Measurements from ENCODE around the gene KRT33B.
A peak's percentile ranks its signal among the peaks of the same experiment; 100 is the strongest.

The KRT33B gene

DNA sequence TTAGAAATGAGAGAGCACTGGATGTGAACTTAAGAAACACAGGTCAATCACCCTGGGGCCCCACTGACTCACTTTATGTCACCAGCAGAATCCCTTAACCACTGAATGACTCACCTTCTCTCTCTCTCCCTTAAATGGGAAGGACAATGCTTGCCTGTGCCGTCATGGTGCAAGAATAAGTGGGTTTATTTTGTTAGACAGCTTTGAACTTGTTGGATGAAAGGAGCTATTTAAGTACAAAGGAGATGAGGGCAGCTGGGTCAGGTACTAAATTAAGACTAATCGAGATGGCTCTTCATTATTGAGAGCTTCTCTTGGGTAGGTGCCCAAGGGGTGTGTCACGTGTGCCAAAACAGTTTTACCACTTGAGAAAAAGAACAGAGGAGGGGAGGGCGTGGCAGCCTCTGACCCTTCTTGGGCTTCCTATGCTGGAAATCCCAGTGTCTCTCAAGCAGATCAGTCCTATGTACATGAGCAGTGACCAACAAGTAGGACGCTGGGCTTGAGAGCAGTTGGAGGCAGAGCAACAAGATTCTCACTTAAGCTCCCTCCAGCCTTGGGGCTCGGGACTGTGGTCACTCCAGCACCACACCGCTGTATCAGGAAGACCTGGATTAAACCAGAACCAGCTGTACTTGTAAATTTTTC, 34.5 kb upstream of the KRT33B start:
- no peak overlapping the region for H3K27ac ChIP-seq (replicated peaks)
- peak in 1 of 2 experiments; percentile 50 for DNase-seq (ENCODE audit: low read depth in 1 of 2, low spot score in 1 of 2)
- no peaks in the 10 kb centered on the region for H3K27me3 ChIP-seq (ENCODE audit: insufficient read depth, poor library complexity, severe bottlenecking)
- no peak overlapping the region for H3K4me3 ChIP-seq (replicated peaks; ENCODE audit: insufficient read depth, low read length)
- TF ChIP-seq POLR2AphosphoS5 (IDR thresholded peaks at IDR 0.05; ENCODE audit: low read depth) (no peak), GABPA (IDR thresholded peaks at IDR 0.05; ENCODE audit: low read depth) (no peak), REST (IDR thresholded peaks at IDR 0.05; ENCODE audit: insufficient replicate concordance, low read depth) (no peak), SPI1 (IDR thresholded peaks at IDR 0.05; ENCODE audit: borderline replicate concordance, low read depth) (no peak)
- TF ChIP-seq, protein P1, sequence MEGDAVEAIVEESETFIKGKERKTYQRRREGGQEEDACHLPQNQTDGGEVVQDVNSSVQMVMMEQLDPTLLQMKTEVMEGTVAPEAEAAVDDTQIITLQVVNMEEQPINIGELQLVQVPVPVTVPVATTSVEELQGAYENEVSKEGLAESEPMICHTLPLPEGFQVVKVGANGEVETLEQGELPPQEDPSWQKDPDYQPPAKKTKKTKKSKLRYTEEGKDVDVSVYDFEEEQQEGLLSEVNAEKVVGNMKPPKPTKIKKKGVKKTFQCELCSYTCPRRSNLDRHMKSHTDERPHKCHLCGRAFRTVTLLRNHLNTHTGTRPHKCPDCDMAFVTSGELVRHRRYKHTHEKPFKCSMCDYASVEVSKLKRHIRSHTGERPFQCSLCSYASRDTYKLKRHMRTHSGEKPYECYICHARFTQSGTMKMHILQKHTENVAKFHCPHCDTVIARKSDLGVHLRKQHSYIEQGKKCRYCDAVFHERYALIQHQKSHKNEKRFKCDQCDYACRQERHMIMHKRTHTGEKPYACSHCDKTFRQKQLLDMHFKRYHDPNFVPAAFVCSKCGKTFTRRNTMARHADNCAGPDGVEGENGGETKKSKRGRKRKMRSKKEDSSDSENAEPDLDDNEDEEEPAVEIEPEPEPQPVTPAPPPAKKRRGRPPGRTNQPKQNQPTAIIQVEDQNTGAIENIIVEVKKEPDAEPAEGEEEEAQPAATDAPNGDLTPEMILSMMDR (IDR thresholded peaks at IDR 0.05; ENCODE audit: insufficient read depth, low read length) = no peak

DNA sequence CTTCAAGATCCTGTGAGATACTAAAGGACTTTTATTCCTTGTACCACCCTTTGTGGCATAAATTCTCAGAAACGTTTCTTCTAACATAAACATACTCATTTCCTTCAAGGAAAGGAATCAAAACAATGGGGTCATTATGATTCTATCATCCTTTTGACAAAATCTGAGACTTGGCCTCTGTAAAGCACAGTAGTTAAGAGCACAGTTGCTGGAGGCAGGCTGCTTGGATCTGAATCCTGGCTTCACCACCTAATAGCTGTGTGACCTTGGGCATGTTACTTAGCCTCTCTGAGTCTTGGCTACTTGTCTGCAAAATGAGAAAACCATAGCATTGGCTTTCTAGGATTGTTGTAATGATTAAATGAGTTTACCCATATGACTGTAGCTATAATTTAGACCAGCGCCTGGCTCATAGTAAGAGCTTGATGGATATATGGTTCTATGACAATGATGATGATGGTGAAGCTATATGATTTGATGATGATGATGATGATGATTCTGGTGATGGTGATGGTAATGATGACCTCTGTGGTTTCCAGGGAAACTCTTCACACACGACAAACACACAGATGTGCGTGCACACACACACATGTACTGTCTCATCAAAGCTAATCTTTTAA, 33.9 kb upstream of the KRT33B start:
- no peak for TF ChIP-seq GABPA (IDR thresholded peaks at IDR 0.05; ENCODE audit: low read depth)
- no peak for TF ChIP-seq POLR2AphosphoS5 (IDR thresholded peaks at IDR 0.05; ENCODE audit: low read depth)
- TF ChIP-seq SPI1 (IDR thresholded peaks at IDR 0.05; ENCODE audit: borderline replicate concordance, low read depth) = no peak
- TF ChIP-seq, protein P1 (IDR thresholded peaks at IDR 0.05; ENCODE audit: insufficient read depth, low read length) = no peak
- TF ChIP-seq REST (IDR thresholded peaks at IDR 0.05; ENCODE audit: insufficient replicate concordance, low read depth) = no peak
- DNase-seq (ENCODE audit: low read depth in 1 of 2, low spot score in 1 of 2) = no peak
- Histone ChIP-seq H3K27me3 (ENCODE audit: insufficient read depth, poor library complexity, severe bottlenecking) (no peaks in the 10 kb centered on the region), H3K27ac (replicated peaks) (no peak overlapping the region), H3K4me3 (replicated peaks; ENCODE audit: insufficient read depth, low read length) (no peak overlapping the region)

DNA sequence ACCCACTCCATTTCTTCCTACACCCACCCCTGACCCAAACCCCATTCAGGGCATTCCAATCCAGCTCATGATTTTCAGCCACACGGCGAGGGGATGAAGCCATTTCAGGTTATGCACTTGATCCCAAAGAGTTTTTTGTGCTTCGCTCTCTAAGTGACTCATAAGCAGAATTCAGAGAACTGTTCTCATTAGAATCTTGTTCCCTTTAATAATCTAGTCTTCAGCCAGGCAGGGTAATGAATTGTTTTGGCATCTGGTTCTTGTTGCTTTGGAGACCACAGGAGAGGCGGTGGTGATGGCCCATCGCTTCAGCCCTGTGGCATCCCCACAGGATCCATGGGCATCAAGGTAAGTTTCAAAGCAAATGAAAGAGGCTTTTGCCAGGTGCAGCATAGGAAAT, 32.5 kb upstream of the KRT33B start:
- no peak overlapping the region for H3K27ac ChIP-seq (replicated peaks)
- H3K27me3 ChIP-seq (ENCODE audit: insufficient read depth, poor library complexity, severe bottlenecking) = no peaks in the 10 kb centered on the region
- TF ChIP-seq, protein P1 (IDR thresholded peaks at IDR 0.05; ENCODE audit: insufficient read depth, low read length) = no peak
- no peak for TF ChIP-seq SPI1 (IDR thresholded peaks at IDR 0.05; ENCODE audit: borderline replicate concordance, low read depth)
- H3K4me3 ChIP-seq (replicated peaks; ENCODE audit: insufficient read depth, low read length) = no peak overlapping the region
- DNase-seq (ENCODE audit: low read depth in 1 of 2, low spot score in 1 of 2) = no peak
